ENCODE results near the gene TST.

The TST gene

DNA sequence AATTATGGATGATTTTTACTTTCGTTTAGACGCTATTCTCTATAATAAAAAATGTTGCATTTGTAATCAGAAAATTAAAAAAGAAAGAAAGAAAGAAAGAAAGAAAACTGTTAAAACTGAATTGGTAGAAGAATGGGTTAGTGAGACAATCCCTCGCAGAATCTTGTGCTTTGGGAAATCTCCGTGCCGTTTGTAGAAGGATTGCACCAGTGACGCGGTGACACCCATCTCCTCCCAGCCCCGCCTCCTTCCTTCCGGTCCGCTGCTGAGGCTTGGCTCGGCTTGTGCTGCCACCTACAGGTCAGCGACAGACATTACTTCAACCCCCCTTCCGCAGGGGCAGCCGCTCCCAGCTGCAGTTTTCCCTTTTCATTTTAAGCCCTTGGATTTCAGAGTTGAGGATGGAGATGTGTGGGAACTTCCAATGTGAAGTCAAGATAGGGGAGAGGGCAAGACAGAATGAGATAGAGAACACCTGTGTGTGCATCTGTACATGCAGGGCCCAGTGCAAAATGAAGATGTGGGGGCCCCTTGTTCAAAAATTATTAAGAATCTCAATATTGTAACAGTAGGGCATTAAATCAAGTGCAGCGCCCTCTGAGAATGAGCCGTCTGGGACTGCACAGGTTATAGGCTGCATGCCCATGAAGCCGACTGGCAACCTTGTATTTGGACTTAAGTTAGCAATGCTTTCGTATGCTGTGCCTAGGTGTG lies 41.1 kb downstream of the TST start:
- peak; percentile 95 for DNase-seq (ENCODE audit: extremely low spot score)
- TF ChIP-seq, protein P1, sequence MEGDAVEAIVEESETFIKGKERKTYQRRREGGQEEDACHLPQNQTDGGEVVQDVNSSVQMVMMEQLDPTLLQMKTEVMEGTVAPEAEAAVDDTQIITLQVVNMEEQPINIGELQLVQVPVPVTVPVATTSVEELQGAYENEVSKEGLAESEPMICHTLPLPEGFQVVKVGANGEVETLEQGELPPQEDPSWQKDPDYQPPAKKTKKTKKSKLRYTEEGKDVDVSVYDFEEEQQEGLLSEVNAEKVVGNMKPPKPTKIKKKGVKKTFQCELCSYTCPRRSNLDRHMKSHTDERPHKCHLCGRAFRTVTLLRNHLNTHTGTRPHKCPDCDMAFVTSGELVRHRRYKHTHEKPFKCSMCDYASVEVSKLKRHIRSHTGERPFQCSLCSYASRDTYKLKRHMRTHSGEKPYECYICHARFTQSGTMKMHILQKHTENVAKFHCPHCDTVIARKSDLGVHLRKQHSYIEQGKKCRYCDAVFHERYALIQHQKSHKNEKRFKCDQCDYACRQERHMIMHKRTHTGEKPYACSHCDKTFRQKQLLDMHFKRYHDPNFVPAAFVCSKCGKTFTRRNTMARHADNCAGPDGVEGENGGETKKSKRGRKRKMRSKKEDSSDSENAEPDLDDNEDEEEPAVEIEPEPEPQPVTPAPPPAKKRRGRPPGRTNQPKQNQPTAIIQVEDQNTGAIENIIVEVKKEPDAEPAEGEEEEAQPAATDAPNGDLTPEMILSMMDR (IDR thresholded peaks at IDR 0.05; ENCODE audit: control extremely low read depth, extremely low read depth, low read depth, missing control alignments) = peak; percentile 95
- CTCF ChIA-PET = interaction anchor here (0.6 to 5.8 kb wide), 67 partner anchors 9 to 467 kb away, joined by 3 to 100 read pairs (median 5); partner anchors contain the start of genes IFT27, MPST, NCF4 and TST
- POLR2A ChIA-PET = interaction anchor here (0.6 to 0.9 kb wide), 2 partner anchors 203 to 495 kb away, joined by 3 to 4 read pairs; no protein-coding TSS in a partner anchor

DNA sequence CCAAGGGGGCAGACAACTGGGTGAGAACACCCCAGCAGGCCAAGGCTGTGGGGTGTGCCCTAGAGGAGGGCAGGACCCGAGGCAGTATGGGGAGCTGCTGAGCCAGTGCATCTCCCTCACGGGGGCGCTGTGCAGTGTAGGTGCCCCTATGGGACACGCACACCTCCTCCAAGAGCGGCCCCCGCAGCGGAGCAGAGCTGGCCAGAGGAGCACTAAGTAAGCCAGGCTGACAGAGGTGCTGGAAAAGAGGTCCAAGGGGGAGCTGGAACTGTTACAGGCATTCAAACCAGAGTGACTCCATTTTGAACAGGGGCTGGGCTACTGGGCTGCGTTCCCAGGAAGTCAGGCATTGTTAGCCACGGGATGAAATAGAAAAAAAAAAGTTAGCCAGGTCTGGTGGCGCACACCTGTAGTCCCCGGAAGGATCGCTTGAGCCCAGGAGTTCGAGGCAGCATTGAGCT lies 41.8 kb downstream of the TST start:
- CTCF ChIA-PET = interaction anchor here (0.7 to 5.8 kb wide), 68 partner anchors 9 to 466 kb away, joined by 3 to 100 read pairs (median 4); partner anchors contain the start of genes IFT27, MPST, NCF4 and TST
- POLR2A ChIA-PET = interaction anchor here (0.5 to 0.9 kb wide), 2 partner anchors 9 to 202 kb away, joined by 3 read pairs; no protein-coding TSS in a partner anchor
- peak; percentile 82 for DNase-seq (ENCODE audit: extremely low spot score)

DNA sequence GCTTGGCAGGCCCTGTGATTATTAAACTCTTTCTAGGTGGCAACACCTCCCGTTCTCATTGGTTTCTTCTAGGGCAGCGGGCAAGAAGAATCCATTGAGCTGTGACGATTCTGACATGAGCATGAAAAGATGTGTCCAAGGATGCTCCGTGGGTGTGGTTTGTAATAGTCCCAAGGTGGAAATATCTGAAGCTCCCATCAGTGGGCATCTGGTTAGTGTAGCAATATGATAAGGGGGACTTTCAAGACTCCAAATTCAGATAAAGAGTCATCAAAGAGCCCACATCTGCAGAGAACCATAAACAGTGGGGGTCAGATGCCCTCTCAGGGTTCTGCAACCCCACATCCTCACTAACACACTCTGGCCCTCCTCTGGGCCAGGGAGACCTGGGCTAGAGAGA lies 42.6 kb downstream of the TST start:
- ChIA-PET CTCF (interaction anchor here (0.8 to 5.8 kb wide), 48 partner anchors 8 to 466 kb away, joined by 3 to 100 read pairs (median 5); partner anchors contain the start of genes IFT27, MPST, NCF4 and TST), POLR2A (interaction anchor here (0.5 kb wide), 1 partner anchor 8 kb away, joined by 3 read pairs; no protein-coding TSS in a partner anchor)
- TF ChIP-seq, protein P1 (IDR thresholded peaks at IDR 0.05; ENCODE audit: control extremely low read depth, extremely low read depth, low read depth, missing control alignments) = no peak
- no peak for DNase-seq (ENCODE audit: extremely low spot score)

More for the DNA sequence above, 41.8 kb downstream of the TST start:
- TF ChIP-seq, protein P1 (IDR thresholded peaks at IDR 0.05; ENCODE audit: control extremely low read depth, extremely low read depth, low read depth, missing control alignments) = peak; percentile 70

DNA sequence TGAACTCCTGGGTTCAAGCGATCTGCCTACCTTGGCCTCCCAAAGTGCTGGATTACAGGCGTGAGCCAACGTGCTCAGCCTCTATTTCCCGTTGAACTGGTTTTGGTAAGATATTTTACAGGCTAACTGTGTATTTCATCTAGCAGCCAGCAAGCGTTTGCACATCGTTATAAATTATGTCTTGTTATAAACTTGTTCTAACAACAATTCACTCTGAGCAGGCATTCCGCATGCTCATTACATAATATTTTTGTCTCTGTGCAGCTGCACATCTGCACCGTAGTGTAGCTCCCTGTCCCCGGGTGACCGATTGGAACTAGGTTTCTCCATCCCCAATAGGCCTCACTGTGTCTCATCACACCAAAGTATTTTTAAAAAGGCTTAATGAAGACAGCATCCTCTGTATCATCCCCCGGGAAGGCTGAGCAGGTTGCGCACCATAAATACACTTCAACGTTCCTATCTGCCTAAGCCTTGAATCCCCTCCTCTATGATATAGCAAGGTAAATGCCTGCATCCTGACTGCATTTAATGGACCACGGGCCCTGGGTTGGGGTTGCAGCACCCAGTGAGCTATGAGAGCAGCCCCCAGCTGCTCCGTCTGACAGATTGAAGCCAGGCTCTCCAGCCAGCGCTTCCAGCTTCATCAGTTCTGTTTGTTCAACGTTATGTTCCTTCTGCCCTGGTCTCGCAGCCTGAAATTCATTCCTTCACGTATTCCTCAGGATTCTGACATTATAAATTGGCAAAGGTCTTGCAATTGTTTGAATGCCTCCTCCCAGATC lies 47.7 kb downstream of the TST start:
- CTCF ChIA-PET = interaction anchor here (1.1 to 2.1 kb wide), 9 partner anchors 10 to 189 kb away, joined by 3 to 6 read pairs (median 4); partner anchors contain the start of gene NCF4
- POLR2A ChIA-PET = no interaction called here
- no peak for DNase-seq (ENCODE audit: extremely low spot score)
- TF ChIP-seq, protein P1 (IDR thresholded peaks at IDR 0.05; ENCODE audit: control extremely low read depth, extremely low read depth, low read depth, missing control alignments) = no peak

DNA sequence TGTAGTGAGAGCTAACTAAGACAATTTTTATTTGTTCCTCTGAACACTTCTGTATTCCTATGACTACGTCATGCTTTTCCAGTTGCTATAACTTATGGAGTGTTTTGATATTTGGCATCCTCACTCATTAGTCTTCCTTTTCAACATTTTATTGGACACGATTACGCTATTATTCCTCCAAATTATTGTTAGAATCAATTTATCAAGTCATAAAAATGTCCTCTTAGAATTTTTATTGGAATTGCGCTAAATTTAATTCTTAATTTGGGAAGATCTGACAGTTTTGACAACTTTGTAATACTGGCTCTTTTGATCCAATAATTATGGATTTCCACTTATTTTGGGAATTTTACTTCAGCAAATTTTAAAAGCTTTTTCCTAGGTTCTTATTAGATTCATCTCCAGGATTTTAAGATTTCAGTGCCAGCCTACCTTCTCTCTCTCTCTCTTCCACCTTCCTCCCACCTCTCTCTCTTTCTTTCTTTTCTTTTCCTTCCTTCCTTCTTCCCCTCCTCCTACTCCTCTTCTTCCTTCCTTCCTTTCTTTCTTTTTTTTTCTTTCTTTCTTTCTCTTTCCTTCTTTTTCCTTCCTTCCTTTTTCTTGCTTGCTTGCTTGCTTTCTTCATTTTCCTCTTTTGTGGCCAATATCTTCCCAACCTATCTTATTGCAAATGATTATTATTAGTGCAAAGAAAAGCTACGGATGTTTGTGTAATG lies 50.8 kb downstream of the TST start:
- ChIA-PET POLR2A (interaction anchor here (0.7 kb wide), 1 partner anchor 9 kb away, joined by 3 read pairs; no protein-coding TSS in a partner anchor), CTCF (interaction anchor here (0.8 to 3.3 kb wide), 6 partner anchors 8 to 186 kb away, joined by 3 to 28 read pairs (median 4); no protein-coding TSS in a partner anchor)
- DNase-seq (ENCODE audit: extremely low spot score) = no peak
- TF ChIP-seq, protein P1 (IDR thresholded peaks at IDR 0.05; ENCODE audit: control extremely low read depth, extremely low read depth, low read depth, missing control alignments) = no peak
